Vagina (tissue), 2 donors: Measurements from ENCODE around the gene MEIOB. TPM values are rescaled to one million over a fixed set of nuclear protein-coding genes. Genes with fewer than 3 reads are reported as not detected.

ENCODE experiments used
- DNase-seq, 2 donors: peaks; one replicate each; pipeline ENCODE4 v3.0.0-alpha.2; 2017; ENCODE audit errors: extremely low spot score in 2 of 2
- H3K27ac ChIP-seq: fragments of 200-600 bp; sonication (generic); one replicate; pipeline ENCODE4 v1.5.1; 2019
- H3K27me3 ChIP-seq: fragments of 200-600 bp; sonication (generic); one replicate; pipeline ENCODE4 v1.5.1; 2019
- H3K36me3 ChIP-seq, 2 donors: fragments of 200-600 bp; sonication (generic); one replicate each; pipeline ENCODE4 v1.5.1; 2017 to 2019
- H3K4me1 ChIP-seq: fragments of 200-600 bp; sonication (generic); one replicate; pipeline ENCODE4 v1.5.1; 2019
- H3K4me3 ChIP-seq, 2 donors: fragments of 200-600 bp; sonication (generic); 1 replicate in 1 of 2; 2 replicates in 1 of 2; pipeline ENCODE4 v1.5.1; 2016 to 2019
- H3K9me3 ChIP-seq: fragments of 200-600 bp; sonication (generic); one replicate; pipeline ENCODE4 v1.5.1; 2019
- CTCF ChIP-seq, 3 experiments: fragments of 450-650 bp in 2 of 3; fragments of 200-600 bp in 1 of 3; sonication (generic) in 1 of 3; IDR thresholded peaks; one replicate each; pipeline ENCODE4 v1.5.1; 2017 to 2019; ENCODE audit warnings: antibody characterized with exemption in 3 of 3, mild to moderate bottlenecking in 2 of 3, moderate library complexity in 2 of 3
- POLR2A ChIP-seq, 2 donors: fragments of 450-650 bp; IDR thresholded peaks; one replicate each; pipeline ENCODE4 v1.6.1; 2017; ENCODE audit warnings: antibody characterized with exemption in 2 of 2, mild to moderate bottlenecking in 2 of 2, moderate library complexity in 2 of 2
- POLR2AphosphoS5 ChIP-seq, 2 donors: sonication (generic); formaldehyde crosslinking; IDR thresholded peaks; one replicate each; pipeline ENCODE4 v1.9.0; 2017; ENCODE audit warnings: antibody characterized with exemption in 2 of 2, mild to moderate bottlenecking in 2 of 2, low read depth in 1 of 2; ENCODE audit not compliant: insufficient read depth in 1 of 2
- intact Hi-C: fragments of 100-400 bp; cut with DNase I; formaldehyde crosslinking; loops from one replicate; pipeline ENCODE4 v1.15.1; 2023
- total RNA-seq: library from RNA; depleted of rRNA; stranded (reverse); fragments of >200 nt; gene quantifications from one replicate; pipeline ENCODE4 v1.2.3, GENCODE V29; 2016

Gene MEIOB
- total RNA-seq, 1 donor from 2014 or later, result not detected

DNA sequence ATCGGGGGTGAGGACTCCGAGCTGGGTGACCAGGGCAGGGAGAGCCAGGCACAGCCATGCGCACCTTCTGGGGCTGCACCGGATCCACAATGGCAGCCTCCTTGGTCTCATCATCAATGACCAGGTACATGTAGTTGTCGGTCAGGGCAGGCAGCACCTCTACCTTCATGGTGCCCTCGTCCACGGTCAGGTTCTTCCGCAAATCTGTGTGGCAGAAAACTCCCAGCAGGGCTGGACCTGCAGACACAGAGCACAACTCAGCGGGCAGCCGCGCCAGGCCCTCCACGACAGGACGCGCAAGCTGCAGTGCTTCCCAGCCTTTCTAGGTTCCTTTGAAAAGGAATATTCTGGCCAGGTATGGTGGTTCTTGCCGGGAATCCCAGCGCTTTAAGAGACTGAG, 49.2 kb downstream of the MEIOB start:
- no peak for TF ChIP-seq POLR2AphosphoS5 (IDR thresholded peaks at IDR 0.05; ENCODE audit: insufficient read depth in 1 of 2, low read depth in 1 of 2)
- TF ChIP-seq POLR2A (IDR thresholded peaks at IDR 0.05), result no peak
- no peak for TF ChIP-seq CTCF (IDR thresholded peaks at IDR 0.05)
- no peaks in the 10 kb centered on the region for H3K27me3 ChIP-seq
- no peak overlapping the region for H3K27ac ChIP-seq
- peaks cover 21% of the 10 kb centered on the region for H3K4me1 ChIP-seq
- H3K4me3 ChIP-seq, result no peak overlapping the region
- no peak for DNase-seq
- peaks cover 0 to 34% of the 10 kb centered on the region in 2 donors for H3K36me3 ChIP-seq
- intact Hi-C loops, result no loop called here
- H3K9me3 ChIP-seq, result no peaks in the 10 kb centered on the region

GRCh38 chr16:1821861-1822611, 49.9 kb downstream of the MEIOB start:
- H3K27ac ChIP-seq, result no peak overlapping the region
- H3K4me3 ChIP-seq, result no peak overlapping the region
- TF ChIP-seq CTCF (IDR thresholded peaks at IDR 0.05) (no peak), POLR2A (IDR thresholded peaks at IDR 0.05) (no peak), POLR2AphosphoS5 (IDR thresholded peaks at IDR 0.05; ENCODE audit: insufficient read depth in 1 of 2, low read depth in 1 of 2) (no peak)
- no peak for DNase-seq
- H3K9me3 ChIP-seq, result no peaks in the 10 kb centered on the region
- no peaks in the 10 kb centered on the region for H3K27me3 ChIP-seq
- peaks cover 17% of the 10 kb centered on the region for H3K4me1 ChIP-seq
- peaks cover 0 to 37% of the 10 kb centered on the region in 2 donors for H3K36me3 ChIP-seq
- intact Hi-C loops, result no loop called here

GRCh38 chr16:1820946-1821290, 51.0 kb downstream of the MEIOB start:
- peaks cover 0 to 47% of the 10 kb centered on the region in 2 donors for H3K36me3 ChIP-seq
- DNase-seq, result no peak
- peaks cover 17% of the 10 kb centered on the region for H3K4me1 ChIP-seq
- H3K27ac ChIP-seq, result no peak overlapping the region
- no peak for TF ChIP-seq CTCF (IDR thresholded peaks at IDR 0.05)
- no peak for TF ChIP-seq POLR2AphosphoS5 (IDR thresholded peaks at IDR 0.05; ENCODE audit: insufficient read depth in 1 of 2, low read depth in 1 of 2)
- TF ChIP-seq POLR2A (IDR thresholded peaks at IDR 0.05), result no peak
- intact Hi-C loops, result no loop called here
- no peaks in the 10 kb centered on the region for H3K27me3 ChIP-seq
- no peak overlapping the region for H3K4me3 ChIP-seq
- no peaks in the 10 kb centered on the region for H3K9me3 ChIP-seq

GRCh38 chr16:1820096-1820945, 51.6 kb downstream of the MEIOB start:
- peaks cover 11% of the 10 kb centered on the region for H3K4me1 ChIP-seq
- H3K36me3 ChIP-seq, result peaks cover 0 to 51% of the 10 kb centered on the region in 2 donors
- no peak for DNase-seq
- no peak overlapping the region for H3K27ac ChIP-seq
- no peak overlapping the region for H3K4me3 ChIP-seq
- TF ChIP-seq POLR2AphosphoS5 (IDR thresholded peaks at IDR 0.05; ENCODE audit: insufficient read depth in 1 of 2, low read depth in 1 of 2) (no peak), CTCF (IDR thresholded peaks at IDR 0.05) (no peak), POLR2A (IDR thresholded peaks at IDR 0.05) (no peak)
- no peaks in the 10 kb centered on the region for H3K9me3 ChIP-seq
- intact Hi-C loops, result no loop called here
- no peaks in the 10 kb centered on the region for H3K27me3 ChIP-seq
